NCI-H1048 (cell line): ENCODE data around the gene C1orf141.
"Not testable (repeated sequence)": the region's sequence is repeated elsewhere in the genome, so short reads cannot be mapped to it uniquely, and the experiment has no call there.

Experiments used
- DNase-seq: peaks from one replicate; lab custom pipeline; 2025; lab: John Stamatoyannopoulos, UW

Gene C1orf141

GRCh38 chr1:67142931-67143330 is 8.2 kb upstream of the C1orf141 start:
- no peak for DNase-seq

GRCh38 chr1:67141832-67142231 is 7.1 kb upstream of the C1orf141 start:
- DNase-seq, result not testable (repeated sequence)

- no peak for DNase-seq
Measured at GRCh38 chr1:67140460-67140859, 5.7 kb upstream of the C1orf141 start.

GRCh38 chr1:67138813-67139499 is 4.2 kb upstream of the C1orf141 start:
- no peak for DNase-seq

- DNase-seq, result no peak
Measured at GRCh38 chr1:67137307-67137753, 2.6 kb upstream of the C1orf141 start.

GRCh38 chr1:67135354-67135753 is 584 bp upstream of the C1orf141 start:
- no peak for DNase-seq

- no peak for DNase-seq
Measured at GRCh38 chr1:67133177-67133576, 1.6 kb downstream of the C1orf141 start.

- no peak for DNase-seq
Measured at GRCh38 chr1:67130673-67131072, 4.1 kb downstream of the C1orf141 start.

GRCh38 chr1:67126974-67127373 is 7.8 kb downstream of the C1orf141 start:
- no peak for DNase-seq

- DNase-seq, result no peak
Measured at GRCh38 chr1:67126111-67126746, 8.5 kb downstream of the C1orf141 start.

GRCh38 chr1:67124455-67124854 is 10.3 kb downstream of the C1orf141 start:
- no peak for DNase-seq

GRCh38 chr1:67120855-67121619 is 13.7 kb downstream of the C1orf141 start:
- no peak for DNase-seq

GRCh38 chr1:67118646-67119045 is 16.1 kb downstream of the C1orf141 start:
- DNase-seq, result no peak

GRCh38 chr1:67118191-67118590 is 16.6 kb downstream of the C1orf141 start:
- DNase-seq, result no peak

- no peak for DNase-seq
Measured at GRCh38 chr1:67114162-67114561, 20.6 kb downstream of the C1orf141 start.

- no peak for DNase-seq
Measured at GRCh38 chr1:67110352-67110751, 24.4 kb downstream of the C1orf141 start.

GRCh38 chr1:67105508-67105907 is 29.3 kb downstream of the C1orf141 start:
- no peak for DNase-seq

- DNase-seq, result no peak
Measured at GRCh38 chr1:67103548-67103947, 31.2 kb downstream of the C1orf141 start.

- no peak for DNase-seq
Measured at GRCh38 chr1:67100833-67101232, 33.9 kb downstream of the C1orf141 start.

- DNase-seq, result no peak
Measured at GRCh38 chr1:67097305-67097704, 37.5 kb downstream of the C1orf141 start.

GRCh38 chr1:67094191-67094590 is 40.6 kb downstream of the C1orf141 start:
- no peak for DNase-seq

GRCh38 chr1:67089685-67090208 is 45.0 kb downstream of the C1orf141 start:
- DNase-seq, result no peak

GRCh38 chr1:67088440-67088839 is 46.3 kb downstream of the C1orf141 start:
- DNase-seq, result no peak
